ENCODE results near the gene NARS2. TPM values are rescaled to one million over a fixed set of nuclear protein-coding genes. Genes with fewer than 3 reads are reported as not detected.

The NARS2 gene
- total and polyA plus RNA-seq, 2 donors (not counting 1 experiment from before 2014, with no cell fraction given) = 13.2 to 15.7 TPM

GRCh38 chr11:78588517-78588916, 13.9 kb upstream of the NARS2 start:
- H4K20me1 ChIP-seq (ENCODE audit: control insufficient read depth, extremely low read depth, insufficient read depth, low read length) = no peaks in the 10 kb centered on the region

GRCh38 chr11:78587446-78587845, 12.8 kb upstream of the NARS2 start:
- H3K27me3 ChIP-seq (ENCODE audit: control insufficient read depth, insufficient read depth, low read length) = peaks cover 3% of the 10 kb centered on the region

More at GRCh38 chr11:78588517-78588916, 13.9 kb upstream of the NARS2 start:
- H3K79me2 ChIP-seq (ENCODE audit: control insufficient read depth, insufficient read depth, low read length) = no peaks in the 10 kb centered on the region
- peaks cover 3% of the 10 kb centered on the region for H3K27me3 ChIP-seq (ENCODE audit: control insufficient read depth, insufficient read depth, low read length)
- no peak overlapping the region for H3K4me3 ChIP-seq (replicated peaks in 1 of 4; ENCODE audit: control extremely low read depth in 1 of 4, insufficient read depth in 1 of 4, low read depth in 3 of 4, low read length in 4 of 4)
- no peak overlapping the region for H2AFZ ChIP-seq (ENCODE audit: low read length)
- TF ChIP-seq EZH2 (IDR thresholded peaks at IDR 0.05; ENCODE audit: low read length, missing control alignments) = no peak
- TF ChIP-seq CTCF (conservative IDR thresholded peaks at IDR 0.05 in 1 of 2, IDR thresholded peaks at IDR 0.05 in 1 of 2; ENCODE audit: low read depth in 1 of 2, low read length in 2 of 2) = no peak
- H3K27ac ChIP-seq (ENCODE audit: insufficient read depth, low read length) = no peak overlapping the region
- no peaks in the 10 kb centered on the region for H3K4me1 ChIP-seq (ENCODE audit: control insufficient read depth, extremely low read depth, insufficient read depth, low read length)
- no peak overlapping the region for H3K9ac ChIP-seq (ENCODE audit: insufficient read depth, low read length)
- DNase-seq (ENCODE audit: low read depth in 2 of 2) = no peak
- no peaks in the 10 kb centered on the region for H3K9me3 ChIP-seq (ENCODE audit: control insufficient read depth, insufficient read depth, low read depth, low read length)
- no peak overlapping the region for H3K4me2 ChIP-seq (ENCODE audit: extremely low read depth, insufficient read depth, low read length)
- H3K36me3 ChIP-seq (ENCODE audit: control insufficient read depth, insufficient read depth, low read length) = no peaks in the 10 kb centered on the region

GRCh38 chr11:78586452-78587046, 11.9 kb upstream of the NARS2 start:
- H3K4me1 ChIP-seq (ENCODE audit: control insufficient read depth, extremely low read depth, insufficient read depth, low read length) = no peaks in the 10 kb centered on the region
- no peak overlapping the region for H3K4me3 ChIP-seq (replicated peaks in 1 of 4; ENCODE audit: control extremely low read depth in 1 of 4, insufficient read depth in 1 of 4, low read depth in 3 of 4, low read length in 4 of 4)
- TF ChIP-seq CTCF (conservative IDR thresholded peaks at IDR 0.05 in 1 of 2, IDR thresholded peaks at IDR 0.05 in 1 of 2; ENCODE audit: low read depth in 1 of 2, low read length in 2 of 2) (peak; percentile 29 to 59), EZH2 (IDR thresholded peaks at IDR 0.05; ENCODE audit: low read length, missing control alignments) (no peak)
- no peaks in the 10 kb centered on the region for H3K9me3 ChIP-seq (ENCODE audit: control insufficient read depth, insufficient read depth, low read depth, low read length)
- H3K4me2 ChIP-seq (ENCODE audit: extremely low read depth, insufficient read depth, low read length) = no peak overlapping the region
- no peak overlapping the region for H3K9ac ChIP-seq (ENCODE audit: insufficient read depth, low read length)
- peaks cover 3% of the 10 kb centered on the region for H3K27me3 ChIP-seq (ENCODE audit: control insufficient read depth, insufficient read depth, low read length)
- H3K27ac ChIP-seq (ENCODE audit: insufficient read depth, low read length) = no peak overlapping the region
- H2AFZ ChIP-seq (ENCODE audit: low read length) = no peak overlapping the region
- H4K20me1 ChIP-seq (ENCODE audit: control insufficient read depth, extremely low read depth, insufficient read depth, low read length) = no peaks in the 10 kb centered on the region
- H3K79me2 ChIP-seq (ENCODE audit: control insufficient read depth, insufficient read depth, low read length) = no peaks in the 10 kb centered on the region
- H3K36me3 ChIP-seq (ENCODE audit: control insufficient read depth, insufficient read depth, low read length) = no peaks in the 10 kb centered on the region
- peak in 1 of 2 donors; percentile 39 for DNase-seq (ENCODE audit: low read depth in 2 of 2)

More at GRCh38 chr11:78587446-78587845, 12.8 kb upstream of the NARS2 start:
- H3K9ac ChIP-seq (ENCODE audit: insufficient read depth, low read length) = no peak overlapping the region
- H3K36me3 ChIP-seq (ENCODE audit: control insufficient read depth, insufficient read depth, low read length) = no peaks in the 10 kb centered on the region
- H3K79me2 ChIP-seq (ENCODE audit: control insufficient read depth, insufficient read depth, low read length) = no peaks in the 10 kb centered on the region
- H3K4me1 ChIP-seq (ENCODE audit: control insufficient read depth, extremely low read depth, insufficient read depth, low read length) = no peaks in the 10 kb centered on the region
- DNase-seq (ENCODE audit: low read depth in 2 of 2) = no peak
- H4K20me1 ChIP-seq (ENCODE audit: control insufficient read depth, extremely low read depth, insufficient read depth, low read length) = no peaks in the 10 kb centered on the region
- no peak overlapping the region for H3K4me2 ChIP-seq (ENCODE audit: extremely low read depth, insufficient read depth, low read length)
- no peak overlapping the region for H2AFZ ChIP-seq (ENCODE audit: low read length)
- no peak overlapping the region for H3K27ac ChIP-seq (ENCODE audit: insufficient read depth, low read length)
- H3K4me3 ChIP-seq (replicated peaks in 1 of 4; ENCODE audit: control extremely low read depth in 1 of 4, insufficient read depth in 1 of 4, low read depth in 3 of 4, low read length in 4 of 4) = no peak overlapping the region
- TF ChIP-seq CTCF (conservative IDR thresholded peaks at IDR 0.05 in 1 of 2, IDR thresholded peaks at IDR 0.05 in 1 of 2; ENCODE audit: low read depth in 1 of 2, low read length in 2 of 2) = no peak
- no peak for TF ChIP-seq EZH2 (IDR thresholded peaks at IDR 0.05; ENCODE audit: low read length, missing control alignments)
- no peaks in the 10 kb centered on the region for H3K9me3 ChIP-seq (ENCODE audit: control insufficient read depth, insufficient read depth, low read depth, low read length)

Measured in fibroblast of lung (primary cell).